Uterine smooth muscle cell (primary cell): Measurements from ENCODE around the gene TRAPPC1. TPM values are rescaled to one million over a fixed set of nuclear protein-coding genes. Genes with fewer than 3 reads are reported as not detected.

ENCODE experiments used
- total RNA-seq: library from RNA; depleted of rRNA; stranded (reverse); fragments of >200 nt; gene quantifications from 2 replicates; pipeline ENCODE4 v1.2.3, GENCODE V29; 2014

The TRAPPC1 gene
- total RNA-seq: 46.6 and 48.2 TPM in 2 replicates

GRCh38 chr17:7931709-7932482, at the start of gene TRAPPC1, which contains the start of gene CNTROB:
TSS of gene TRAPPC1 (minus strand) at chr17:7931946. CDS start at chr17:7931829, 117 bp downstream.
TSS of gene CNTROB (plus strand) at chr17:7932206. CDS start at chr17:7933080, 874 bp downstream.

GRCh38 chr17:7929158-7930023, 2.4 kb downstream of the TRAPPC1 start, which contains the start of gene KCNAB3:
TSS of gene KCNAB3 (minus strand) at chr17:7929856. CDS start at chr17:7929435, 421 bp downstream.

GRCh38 chr17:7915611-7916384, 15.9 kb downstream of the TRAPPC1 start, which contains the start of gene RNF227:
TSS of gene RNF227 (minus strand) at chr17:7916289. CDS start at chr17:7916195, 94 bp downstream.

GRCh38 chr17:7888184-7888920, 43.4 kb downstream of the TRAPPC1 start, which contains the start of gene CHD3:
TSS of gene CHD3 (plus strand) at chr17:7888789. CDS start at chr17:7889001, 212 bp downstream.

Other genes with a start within 250 kb of the TRAPPC1 start
- gene TP53, start 244.5 kb downstream of the TRAPPC1 start, total RNA-seq: 14.9 and 23.9 TPM in 2 replicates
- 4.6 and 9.8 TPM in 2 replicates for gene WRAP53, start 243.5 kb downstream of the TRAPPC1 start, total RNA-seq
- 0.11 and 0.12 TPM in 2 replicates for gene EFNB3, start 226.7 kb downstream of the TRAPPC1 start, total RNA-seq
- 0.22 and 0.37 TPM in 2 replicates for gene DNAH2, start 214.2 kb downstream of the TRAPPC1 start, total RNA-seq
- 5.1 and 7.5 TPM in 2 replicates for gene KDM6B, start 97.7 kb downstream of the TRAPPC1 start, total RNA-seq
- 0.22 and 0.50 TPM in 2 replicates for gene TMEM88, start 76.9 kb downstream of the TRAPPC1 start, total RNA-seq
- gene NAA38, start 74.4 kb downstream of the TRAPPC1 start, total RNA-seq: 59.4 and 81.0 TPM in 2 replicates
- 9.0 and 12.8 TPM in 2 replicates for gene CYB5D1, start 73.9 kb downstream of the TRAPPC1 start, total RNA-seq
- gene CHD3, start 43.2 kb downstream of the TRAPPC1 start, total RNA-seq: 135 and 232 TPM in 2 replicates
- gene RNF227, start 15.7 kb downstream of the TRAPPC1 start, total RNA-seq: 2.5 TPM in 2 replicates
- gene KCNAB3, start 2.1 kb downstream of the TRAPPC1 start, total RNA-seq: 0.75 and 1.00 TPM in 2 replicates
- gene CNTROB, start 260 bp upstream of the TRAPPC1 start, total RNA-seq: 27.2 and 44.9 TPM in 2 replicates
- under 0.01 TPM in 2 replicates for gene GUCY2D, start 70.7 kb upstream of the TRAPPC1 start, total RNA-seq
- gene ALOX15B, start 107.1 kb upstream of the TRAPPC1 start, total RNA-seq: 0.12 TPM in 1 of 2 replicates, not detected in the other
- gene ALOX12B, start 155.8 kb upstream of the TRAPPC1 start, total RNA-seq: not detected in 2 replicates
- 0.25 and 0.55 TPM in 2 replicates for gene ALOXE3, start 186.6 kb upstream of the TRAPPC1 start, total RNA-seq
- not detected in 2 replicates for gene HES7, start 192.2 kb upstream of the TRAPPC1 start, total RNA-seq
- gene PER1, start 220.5 kb upstream of the TRAPPC1 start, total RNA-seq: 9.3 and 15.4 TPM in 2 replicates
- 6.0 and 6.1 TPM in 2 replicates for gene VAMP2, start 231.0 kb upstream of the TRAPPC1 start, total RNA-seq
- gene TMEM107, start 244.4 kb upstream of the TRAPPC1 start, total RNA-seq: 20.5 and 32.9 TPM in 2 replicates